Activated T-cell treated with anti-CD3 and anti-CD28 coated beads for 24 hours (primary cell): Measurements from ENCODE around the gene GPR157.
"Not testable (repeated sequence)": the region's sequence is repeated elsewhere in the genome, so short reads cannot be mapped to it uniquely, and the experiment has no call there.

Source experiments
- DNase-seq: peaks from one replicate; pipeline ENCODE4 v3.0.0-alpha.2; 2020; ENCODE audit warnings: low read depth

Gene GPR157

DNA sequence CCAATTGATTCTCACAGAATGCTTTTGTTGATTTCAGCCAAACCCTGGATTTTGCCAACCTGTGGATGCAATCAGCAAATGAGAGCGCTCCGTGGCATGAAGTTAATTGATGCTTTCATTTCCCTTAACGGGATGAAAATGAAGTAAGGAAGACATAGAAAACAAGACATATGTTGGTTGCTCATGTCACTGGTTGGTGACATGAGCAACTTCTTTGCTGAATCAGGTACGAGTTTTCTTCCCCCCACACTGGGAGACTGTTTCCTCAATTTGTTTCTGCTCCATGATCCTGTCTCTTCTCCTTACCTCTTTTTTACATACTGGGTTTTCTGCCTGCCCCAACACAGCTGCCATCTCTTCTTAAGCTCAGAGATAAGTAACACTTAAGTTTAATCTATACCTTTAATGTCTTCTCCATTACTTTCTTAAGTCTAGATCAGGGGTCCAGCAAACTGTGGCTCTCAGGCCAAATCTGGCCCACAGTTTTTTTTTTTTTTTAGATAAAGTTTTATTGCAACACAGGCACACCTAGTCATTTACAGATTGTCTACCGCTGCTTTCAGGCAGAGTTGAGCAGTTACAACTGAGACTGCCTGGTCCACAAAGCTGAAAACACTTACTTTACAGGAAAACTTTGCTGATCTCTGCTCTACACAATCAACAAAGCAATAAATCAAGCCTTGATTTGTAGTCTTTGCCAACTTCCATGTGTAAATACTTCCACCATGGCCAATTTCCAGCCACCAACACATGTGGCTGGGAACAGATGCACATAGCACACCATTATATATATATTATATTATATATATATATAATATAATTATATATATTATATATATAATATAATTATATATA, 13.3 kb downstream of the GPR157 start:
- no peak for DNase-seq

DNA sequence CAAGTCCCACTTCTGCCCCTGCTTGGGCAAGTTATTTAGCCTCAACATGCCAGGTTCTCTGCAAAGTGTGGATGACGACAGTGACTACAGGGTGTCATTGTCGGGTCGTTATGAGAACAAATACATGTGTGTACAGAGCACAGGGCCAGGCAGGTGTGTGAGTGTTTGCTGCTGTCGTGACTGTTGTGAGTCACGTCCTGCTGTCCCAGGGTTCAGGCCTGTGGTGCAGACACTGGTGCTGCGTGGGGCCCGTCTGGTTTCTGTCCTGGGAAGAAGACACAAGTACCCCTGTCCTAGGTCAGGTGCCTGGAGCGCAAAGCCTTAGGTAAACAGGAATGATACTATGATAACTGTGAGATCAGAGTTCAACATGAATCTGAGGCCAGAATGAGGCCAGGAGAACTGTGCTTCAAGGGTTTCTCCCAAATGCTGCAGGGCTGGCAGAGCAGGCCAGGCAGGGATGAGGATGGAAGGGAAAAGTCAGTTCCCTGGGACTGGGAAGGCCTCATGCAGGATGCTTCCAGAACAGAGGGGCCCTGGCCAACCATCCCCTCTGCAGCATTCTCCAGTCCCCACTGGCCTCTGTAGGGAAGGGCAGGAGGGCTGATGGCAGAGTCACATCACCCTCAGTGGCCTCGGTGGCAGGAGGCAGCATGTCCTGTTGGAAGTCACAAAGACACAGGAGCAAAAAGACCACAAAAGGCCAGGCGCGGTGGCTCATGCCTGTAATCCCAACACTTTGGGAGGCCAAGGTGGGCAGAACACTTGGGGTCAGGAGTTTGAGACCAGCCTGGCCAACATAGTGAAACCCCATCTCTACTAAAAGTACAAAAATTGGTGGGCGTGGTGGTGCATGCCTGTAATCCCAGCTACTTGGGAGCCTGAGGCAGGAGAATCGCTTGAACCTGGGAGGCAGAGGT, 15.7 kb downstream of the GPR157 start:
- no peak for DNase-seq

DNA sequence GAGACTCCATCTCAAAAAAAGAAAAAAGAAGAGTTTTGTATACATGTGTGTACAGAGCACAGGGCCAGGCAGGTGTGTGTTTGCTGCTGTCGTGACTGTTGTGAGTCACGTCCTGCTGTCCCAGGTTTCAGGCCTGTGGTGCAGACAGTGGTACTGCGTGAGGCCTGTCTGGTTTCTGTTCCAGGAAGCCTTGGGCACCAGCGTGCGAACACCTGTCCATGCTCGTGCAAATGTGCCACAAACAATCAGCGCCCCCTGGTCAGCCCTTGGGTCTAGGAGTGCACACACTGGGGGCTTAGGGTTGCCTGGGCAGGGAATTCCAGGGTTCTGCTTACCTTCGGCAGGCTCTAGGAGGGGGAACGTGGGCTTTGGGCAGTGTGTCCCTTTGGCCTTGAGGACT, 16.9 kb downstream of the GPR157 start:
- no peak for DNase-seq

- DNase-seq: no peak
Observed at GRCh38 chr1:9111357-9111691, 17.6 kb downstream of the GPR157 start.

DNA sequence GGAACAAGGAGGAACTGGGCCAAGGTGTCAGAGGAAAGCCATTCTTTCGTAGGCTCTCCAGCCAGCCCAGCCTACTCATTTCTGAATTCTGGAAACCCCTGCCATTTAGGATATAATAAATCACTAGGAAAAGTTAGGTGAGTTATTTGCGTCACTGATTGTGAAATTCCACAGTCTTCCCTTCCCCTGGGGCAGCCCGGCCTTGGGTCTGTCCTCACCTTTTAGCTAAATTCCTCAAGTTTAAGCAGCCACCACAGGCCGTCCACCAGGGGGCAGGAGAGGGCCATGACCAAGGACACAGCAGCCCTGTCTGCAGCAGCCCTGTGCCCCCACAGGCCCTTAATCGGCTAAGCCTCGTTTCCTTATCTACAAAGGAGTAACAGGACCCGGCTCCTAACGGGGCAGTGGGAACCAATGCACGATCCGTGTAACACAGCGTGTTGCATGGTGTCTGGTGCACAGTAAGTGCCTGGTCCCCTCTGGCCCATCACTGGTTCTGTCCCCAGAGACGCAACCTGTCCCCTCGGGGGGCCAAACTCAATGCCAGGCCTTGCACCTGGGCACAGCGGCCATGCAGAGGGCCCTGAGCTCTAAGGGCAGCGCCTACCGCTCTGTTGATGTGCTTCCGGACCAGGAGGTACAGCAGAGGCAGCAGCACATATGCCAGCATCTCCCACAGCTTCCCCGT, 18.1 kb downstream of the GPR157 start:
- peak; percentile 75 for DNase-seq

DNA sequence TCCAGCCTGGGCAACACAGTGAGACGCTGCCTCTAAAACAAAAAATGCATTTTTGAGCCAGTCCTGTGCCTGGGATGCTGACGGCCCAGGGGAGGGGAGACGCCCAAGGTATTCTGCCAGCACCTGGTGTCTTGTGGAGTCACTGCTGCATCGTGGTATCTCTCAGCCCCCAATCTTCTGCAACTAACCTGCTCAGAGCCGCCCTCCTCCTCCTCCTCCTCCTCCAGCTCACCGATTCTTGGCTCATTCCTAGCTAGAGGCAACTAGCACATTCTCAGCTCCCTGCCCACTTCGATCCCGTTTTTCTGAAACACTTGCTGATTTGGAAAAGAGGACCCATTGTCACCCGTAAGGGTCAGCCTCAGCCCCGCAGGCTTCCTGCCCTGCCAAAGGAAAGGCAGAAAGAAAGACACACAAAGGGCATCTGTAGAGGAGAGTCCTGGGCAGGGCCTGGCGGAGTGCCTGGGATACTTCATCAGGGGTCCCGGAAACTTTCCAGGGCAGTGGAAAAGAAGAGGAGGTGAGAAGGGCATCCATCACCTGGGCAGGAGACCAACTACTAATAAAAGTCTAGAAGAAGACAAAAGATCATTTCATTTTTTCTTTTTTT, 20.7 kb downstream of the GPR157 start:
- no peak for DNase-seq

DNA sequence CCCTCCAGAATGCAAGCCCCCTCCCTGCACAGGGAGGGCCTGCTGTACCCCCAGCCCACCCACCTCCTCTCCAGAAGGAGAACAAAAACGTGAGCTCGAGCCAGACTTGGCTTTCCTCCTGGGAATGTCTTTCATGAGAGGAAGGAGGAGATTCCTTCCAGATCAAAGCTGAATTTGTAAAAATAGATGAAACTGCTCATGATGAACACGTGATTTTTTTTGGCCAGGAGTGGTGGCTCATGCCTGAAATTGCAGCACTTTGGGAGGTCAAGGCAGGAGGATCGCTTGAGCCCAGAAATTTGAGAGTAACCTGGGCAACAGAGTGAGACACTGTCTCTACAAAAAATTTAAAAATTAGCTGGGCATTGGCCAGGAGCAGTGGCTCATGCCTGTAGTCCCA, 21.8 kb downstream of the GPR157 start:
- DNase-seq: no peak

GRCh38 chr1:9106286-9106685, 22.6 kb downstream of the GPR157 start:
- no peak for DNase-seq

- no peak for DNase-seq
Observed at GRCh38 chr1:9105336-9105867, 23.5 kb downstream of the GPR157 start.

DNA sequence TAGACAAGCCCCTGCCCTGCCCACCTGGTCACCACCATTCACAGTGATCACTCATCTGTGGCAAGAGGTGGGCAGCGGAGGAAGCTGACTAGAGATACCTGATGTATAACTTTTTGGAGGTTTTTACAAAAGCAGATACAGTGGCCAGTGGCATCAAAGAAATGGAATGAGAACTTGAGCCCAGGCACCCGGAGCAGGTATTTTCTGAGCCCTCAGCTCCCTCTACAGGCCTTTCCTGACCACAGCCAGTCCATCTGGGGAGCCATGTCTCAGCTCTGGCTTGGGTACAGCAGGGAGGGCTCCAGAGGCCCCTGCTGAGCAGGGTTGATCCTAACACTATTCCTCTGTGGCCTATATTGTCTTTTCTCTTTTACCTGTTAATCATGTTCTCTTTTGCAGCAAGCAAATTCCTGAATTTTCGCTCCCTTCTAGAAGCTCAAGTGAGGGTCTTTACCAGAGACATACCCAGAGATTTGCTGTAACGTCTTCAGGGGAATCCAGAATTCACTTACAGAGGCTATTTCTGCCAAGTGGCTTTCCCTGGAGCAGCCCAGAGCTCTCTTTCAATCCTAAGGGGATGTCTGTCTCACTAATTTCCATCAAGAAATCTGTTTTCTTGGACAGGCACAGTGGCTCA, 27.3 kb downstream of the GPR157 start:
- DNase-seq: no peak

DNA sequence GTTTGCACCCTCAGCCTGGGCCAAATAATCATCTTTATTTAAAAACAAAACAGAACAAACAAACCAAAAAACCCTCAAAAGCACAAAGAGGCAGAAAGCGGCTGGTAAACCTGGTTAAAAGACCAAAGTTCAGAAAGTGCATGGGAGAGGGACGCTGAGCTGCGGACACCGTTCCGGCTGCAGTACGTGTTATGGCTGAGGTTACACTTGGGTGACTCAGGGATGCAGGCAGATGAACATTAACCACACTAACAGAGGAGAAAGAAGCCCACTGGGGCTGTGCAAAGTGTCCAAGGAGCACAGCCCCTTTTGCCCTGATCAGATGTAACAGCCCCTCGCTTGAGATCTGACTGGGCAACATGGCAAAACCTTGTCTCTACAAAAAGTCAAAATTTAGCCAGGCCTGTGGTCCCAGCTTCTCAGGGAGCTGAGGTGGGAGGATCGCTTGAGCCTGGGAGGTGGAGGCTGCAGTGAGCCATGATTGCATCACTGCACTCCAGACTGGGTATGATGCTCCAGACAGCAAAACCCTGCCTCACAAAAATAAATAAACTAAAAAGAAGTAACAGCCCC, 28.3 kb downstream of the GPR157 start:
- no peak for DNase-seq

DNA sequence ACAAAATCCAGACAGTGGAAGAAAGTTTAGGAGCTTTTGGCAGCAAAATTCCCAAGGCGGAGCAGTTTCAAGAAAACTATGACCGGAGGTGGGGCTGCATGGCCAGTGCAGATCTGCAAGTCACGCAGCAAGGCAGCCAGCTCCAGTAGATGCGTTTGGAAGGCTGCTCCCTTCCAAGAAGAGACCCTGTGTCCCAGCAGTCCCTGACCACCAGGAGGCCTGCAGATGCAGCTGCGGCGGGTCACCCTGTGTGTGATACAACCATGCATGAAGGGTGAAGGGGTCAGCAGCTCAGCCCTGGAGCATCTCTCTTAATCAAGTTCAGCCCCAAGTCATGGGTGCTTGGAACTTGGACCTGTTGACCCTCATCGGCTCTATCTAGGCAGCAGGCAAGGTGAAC, 29.3 kb downstream of the GPR157 start:
- no peak for DNase-seq

DNA sequence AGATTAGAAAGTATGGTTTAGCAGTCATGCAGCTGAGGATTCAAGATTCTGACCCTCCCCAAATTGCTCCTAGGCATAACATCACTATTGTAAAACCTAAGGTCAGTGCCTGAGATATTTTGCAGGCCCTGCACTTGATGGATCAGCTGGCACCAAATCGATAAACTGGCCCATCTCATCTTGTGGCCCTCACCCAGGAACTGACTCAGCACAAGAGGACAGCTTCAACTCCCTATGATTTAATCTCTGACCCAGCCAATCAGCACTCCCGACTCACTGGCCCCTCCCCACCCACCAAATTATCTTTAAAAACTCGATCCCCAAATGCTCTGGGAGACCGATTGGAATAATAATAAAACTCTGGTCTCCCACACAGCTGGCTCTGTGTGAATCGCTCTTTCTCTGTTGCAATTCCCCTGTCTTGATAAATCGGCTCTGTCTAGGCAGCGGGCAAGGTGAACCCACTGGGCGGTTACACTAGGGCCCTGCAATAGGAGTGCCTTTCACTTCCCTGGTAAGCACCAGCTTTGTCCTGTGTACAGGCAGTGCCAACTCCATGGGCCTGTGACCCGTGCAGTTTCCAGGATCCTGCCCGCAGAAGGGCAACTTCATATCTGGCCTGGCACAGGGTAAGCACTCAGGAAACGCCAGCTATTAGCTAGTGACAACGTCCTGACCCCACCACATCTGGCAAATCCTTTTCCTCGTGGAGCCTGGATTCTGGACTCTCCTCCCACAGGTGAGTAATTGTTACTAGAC, 30.8 kb downstream of the GPR157 start:
- DNase-seq: no peak

DNA sequence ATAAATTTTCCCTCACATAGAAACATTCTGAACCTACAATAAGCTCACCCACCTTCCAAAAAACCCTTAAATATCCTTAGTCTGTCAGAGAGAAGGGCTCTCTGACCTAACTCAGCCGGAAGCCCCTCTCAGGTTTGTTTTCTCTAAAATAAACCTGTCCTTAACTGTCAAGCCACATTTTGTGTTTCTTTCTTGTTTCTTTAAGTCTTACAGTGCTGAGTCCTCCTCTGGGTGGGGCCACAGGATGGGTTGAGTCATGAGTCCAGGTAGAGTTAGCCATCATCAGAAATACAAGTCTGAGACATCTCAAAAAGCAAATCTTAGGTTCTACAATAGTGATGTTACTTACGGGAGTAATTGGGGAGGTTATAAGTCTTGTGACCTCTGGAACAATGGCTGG, 33.1 kb downstream of the GPR157 start:
- DNase-seq: no peak

DNA sequence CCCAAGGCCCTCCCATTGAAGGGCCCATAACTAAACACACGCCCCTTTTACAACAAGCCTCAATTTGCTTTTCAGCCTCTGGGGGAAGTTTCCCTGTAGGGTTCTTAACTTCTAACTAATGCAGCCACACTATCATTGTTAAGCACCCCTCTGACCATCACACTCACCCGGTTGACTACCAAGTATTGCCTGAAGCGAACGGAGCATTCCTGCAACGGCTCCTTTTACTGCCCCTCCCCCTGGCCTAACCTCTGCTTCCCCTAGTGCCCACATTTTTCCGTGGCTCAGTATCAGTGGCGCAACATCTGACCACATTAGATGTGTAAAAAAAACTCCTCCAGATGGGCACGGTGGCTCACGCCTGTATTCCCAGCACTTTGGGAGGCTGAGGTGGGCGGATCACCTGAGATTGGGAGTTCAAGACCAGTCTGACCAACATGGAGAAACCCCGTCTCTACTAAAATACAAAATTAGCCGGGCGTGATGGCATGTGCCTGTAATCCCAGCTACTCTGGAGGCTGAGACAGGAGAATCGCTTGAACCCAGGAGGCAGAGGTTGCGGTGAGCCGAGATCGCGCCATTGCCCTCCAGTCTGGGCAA, 34.8 kb downstream of the GPR157 start:
- not testable (repeated sequence) for DNase-seq

- no peak for DNase-seq
Observed at GRCh38 chr1:9093581-9093980, 35.3 kb downstream of the GPR157 start.

DNA sequence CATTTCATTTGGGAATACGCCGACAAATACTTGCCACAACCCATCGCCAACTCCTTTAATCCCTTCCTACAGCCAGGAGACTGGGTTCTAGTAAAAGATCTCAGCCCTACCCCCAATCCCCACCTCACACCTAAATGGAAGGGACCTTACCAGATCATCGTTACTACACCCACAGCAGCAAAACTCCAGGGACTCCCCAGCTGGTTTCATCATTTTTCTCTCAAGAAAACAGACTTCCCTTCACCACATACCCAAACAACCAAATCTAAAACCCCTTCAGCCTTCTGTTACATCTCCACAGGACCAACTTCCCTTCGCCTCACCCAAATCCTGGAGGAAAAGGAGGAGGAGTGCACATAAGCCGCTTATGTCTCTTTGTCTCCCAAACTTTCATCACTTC, 35.8 kb downstream of the GPR157 start:
- no peak for DNase-seq

GRCh38 chr1:9088807-9089206, 40.1 kb downstream of the GPR157 start:
- no peak for DNase-seq

GRCh38 chr1:9087411-9088125, 41.3 kb downstream of the GPR157 start:
- DNase-seq: no peak
